HG03039 (cell line): Measurements from ENCODE around the gene TMEM59L.
A peak's percentile ranks its signal among the peaks of the same experiment; 100 is the strongest.
"Not testable (repeated sequence)": the region's sequence is repeated elsewhere in the genome, so short reads cannot be mapped to it uniquely, and the experiment has no call there.

Source experiments
- ATAC-seq: cut with Tn5 transposase; IDR thresholded peaks from one replicate; pipeline ENCODE4 v1.9.1; 2021; ENCODE audit warnings: mild to moderate bottlenecking, moderate library complexity; ENCODE audit not compliant: unreplicated experiment

TMEM59L gene

GRCh38 chr19:18593367-18594095 is 19.1 kb upstream of the TMEM59L start:
- no peak for ATAC-seq

DNA sequence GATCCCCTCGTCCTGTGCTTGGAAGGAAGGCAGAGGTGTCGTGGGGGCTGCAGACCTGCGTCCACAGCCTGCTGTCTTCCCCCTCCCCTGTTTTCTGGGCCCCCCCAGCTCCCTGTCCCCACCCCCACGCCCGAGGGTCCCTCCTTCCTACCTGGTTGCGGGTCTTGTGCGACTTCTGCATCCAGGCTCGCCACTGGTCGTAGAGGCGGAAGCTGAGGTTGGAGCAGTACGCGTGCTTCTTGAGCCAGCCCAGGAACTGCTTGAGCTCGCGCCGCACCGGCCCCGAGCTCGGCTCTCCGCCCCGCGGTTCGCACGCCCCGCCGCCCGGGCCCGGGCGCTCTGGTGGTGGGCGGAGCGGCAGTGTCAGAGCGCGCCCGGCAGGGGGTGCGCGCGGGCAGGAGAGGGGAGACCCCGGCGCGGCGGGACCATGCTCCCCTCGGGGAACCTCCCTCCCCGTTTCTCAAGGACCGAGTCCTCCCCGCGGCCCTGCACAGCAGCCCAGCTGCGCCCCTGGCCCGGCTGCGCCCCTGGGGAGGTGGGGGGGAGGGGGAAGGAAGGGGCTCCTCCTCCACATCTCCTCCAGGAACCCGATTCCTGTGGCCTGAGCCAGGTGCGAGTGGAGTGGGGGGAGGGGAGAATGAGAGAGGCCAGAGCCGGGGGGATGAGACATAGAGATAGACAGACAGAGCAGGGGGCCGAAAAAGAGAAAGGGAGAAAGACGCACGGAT is 18.4 kb upstream of the TMEM59L start:
- ATAC-seq: peak; percentile 47

DNA sequence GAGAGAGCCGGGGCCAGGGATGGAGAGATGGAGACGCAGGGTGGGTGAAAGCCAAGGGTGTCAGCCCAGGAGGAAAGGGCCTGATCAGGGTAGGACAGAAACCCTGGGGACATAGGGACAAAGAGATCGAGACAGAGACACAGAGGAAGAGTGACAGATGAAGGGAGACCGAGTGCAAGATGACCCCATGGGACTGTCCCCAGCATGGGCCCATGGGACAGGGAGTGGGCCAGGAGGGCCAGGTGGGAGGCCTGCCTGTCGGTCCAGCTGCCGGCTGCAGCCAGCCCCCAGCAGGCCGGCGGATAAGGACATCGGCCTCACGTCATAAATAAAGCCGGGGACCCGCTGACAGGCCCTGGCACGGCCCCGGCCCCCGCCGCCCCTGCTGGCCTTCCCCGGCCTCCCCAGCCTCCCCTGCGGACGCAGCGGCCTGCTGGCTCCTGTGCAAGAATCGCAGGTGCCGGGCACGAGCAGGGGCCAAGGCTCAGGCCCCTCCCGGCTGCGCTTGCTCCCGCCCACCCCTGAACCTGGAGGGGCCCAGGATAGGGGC is 17.8 kb upstream of the TMEM59L start:
- ATAC-seq: no peak

DNA sequence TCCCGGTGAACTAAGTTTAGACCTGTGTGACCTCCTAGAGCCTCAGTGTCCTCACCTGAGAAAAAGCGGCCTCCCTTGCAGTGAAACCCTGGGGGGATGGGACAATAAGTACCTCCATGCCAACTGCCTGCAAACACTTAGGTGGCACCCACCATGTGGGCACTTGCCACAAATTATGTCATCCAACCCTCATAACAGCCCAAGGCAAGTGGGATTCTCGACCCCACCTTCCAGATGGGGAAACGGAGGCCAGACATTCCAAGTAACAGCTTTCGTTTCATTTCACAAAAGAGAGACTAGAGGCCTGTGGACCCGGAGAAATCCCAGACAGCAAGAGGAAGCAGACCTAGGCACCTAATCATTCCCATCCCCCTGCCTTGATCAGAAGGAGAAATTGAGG is 17.2 kb upstream of the TMEM59L start:
- no peak for ATAC-seq

- ATAC-seq: no peak
Measured at GRCh38 chr19:18596752-18597157, 15.9 kb upstream of the TMEM59L start.

DNA sequence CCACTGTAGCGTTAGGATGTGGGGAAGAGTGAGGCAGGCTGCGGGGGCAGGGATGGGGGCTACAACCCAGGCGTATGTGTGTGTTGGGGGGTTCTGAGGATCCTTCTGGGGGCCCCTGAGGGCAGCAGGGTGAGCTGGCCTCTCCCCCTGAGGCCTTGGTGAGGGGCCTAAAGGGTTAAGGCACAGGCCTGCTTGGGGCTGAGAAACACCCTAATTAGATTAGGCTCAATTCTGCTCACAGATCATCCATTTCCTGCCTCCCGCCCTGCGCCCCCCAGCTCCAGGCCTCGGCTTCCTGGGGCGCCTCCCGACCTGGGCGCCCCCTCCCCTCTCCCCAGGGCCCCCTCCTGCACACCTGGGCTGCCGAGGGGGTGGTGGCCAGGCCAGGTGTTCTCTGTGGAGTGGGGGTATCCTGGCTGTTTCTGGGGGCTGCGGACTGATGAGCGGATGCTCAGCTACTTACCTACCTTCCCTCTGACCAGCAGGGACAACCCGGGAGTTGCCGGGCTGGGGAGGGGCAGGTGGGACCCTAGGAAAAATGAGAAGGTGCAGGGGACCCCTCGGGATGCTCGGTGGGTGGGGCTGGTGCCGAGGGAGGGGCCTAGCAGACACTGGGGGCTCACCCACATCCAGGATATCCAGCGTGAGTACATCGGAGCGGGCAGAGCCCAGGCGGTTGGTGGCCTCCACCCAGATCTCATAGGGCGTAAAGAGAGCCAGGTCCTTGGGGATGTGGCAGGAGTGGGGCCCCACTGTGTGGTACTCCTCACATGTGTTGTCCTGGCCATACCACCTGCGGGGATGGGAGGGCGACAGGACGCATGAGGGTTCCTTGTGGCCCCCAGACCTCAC is 14.6 kb upstream of the TMEM59L start:
- no peak for ATAC-seq

DNA sequence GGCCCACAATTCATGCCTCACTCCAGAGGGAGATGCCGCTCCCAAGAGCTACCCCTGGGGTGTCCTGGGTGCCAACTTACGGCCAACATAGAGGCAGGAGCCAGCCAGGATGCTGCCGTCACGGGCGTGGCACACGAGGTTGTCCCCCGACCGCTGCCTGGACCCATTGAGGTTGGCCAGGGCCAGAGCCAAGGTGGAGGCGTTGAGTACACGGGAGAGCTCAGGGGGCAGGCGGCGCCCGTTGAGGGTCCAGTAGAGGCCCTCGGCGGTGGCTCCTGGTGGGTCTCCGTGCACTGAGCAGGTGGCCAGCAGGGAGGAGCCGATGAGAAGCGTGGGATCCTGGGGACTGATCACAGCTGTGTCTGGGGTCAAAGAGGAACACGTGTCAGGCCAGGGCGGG is 13.2 kb upstream of the TMEM59L start:
- ATAC-seq: no peak

DNA sequence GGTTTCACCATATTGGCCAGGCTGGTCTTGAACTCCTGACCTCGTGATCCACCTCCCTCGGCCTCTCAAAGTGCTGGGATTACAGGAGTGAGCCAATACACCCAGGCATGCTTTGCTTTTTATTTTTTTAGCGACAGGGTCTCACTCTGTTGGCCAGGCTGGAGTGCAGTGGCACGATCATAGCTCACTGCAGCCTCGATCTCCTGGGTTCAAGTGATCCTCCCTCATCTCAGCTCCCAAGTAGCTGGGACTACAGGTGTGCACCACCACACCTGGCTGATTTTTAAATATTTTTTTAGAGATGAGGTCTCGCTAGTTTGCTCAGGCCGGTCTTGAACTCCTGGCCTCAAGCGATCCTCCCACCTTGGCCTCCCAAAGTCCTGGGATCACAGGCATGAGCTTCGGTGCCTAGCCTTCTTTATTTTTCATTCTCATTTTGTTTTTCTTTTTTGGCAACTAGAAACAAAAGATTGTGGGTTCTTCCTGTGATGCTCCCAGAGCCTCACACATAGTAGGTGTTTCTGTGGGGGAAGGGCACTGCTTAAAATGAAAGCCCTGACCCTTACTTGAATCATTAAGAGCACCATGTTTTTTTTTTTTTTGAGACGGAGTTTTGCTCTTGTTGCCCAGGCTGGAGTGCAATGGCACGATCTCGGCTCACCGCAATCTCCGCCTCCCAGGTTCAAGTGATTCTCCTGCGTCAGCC is 11.8 kb upstream of the TMEM59L start:
- ATAC-seq: not testable (repeated sequence)

DNA sequence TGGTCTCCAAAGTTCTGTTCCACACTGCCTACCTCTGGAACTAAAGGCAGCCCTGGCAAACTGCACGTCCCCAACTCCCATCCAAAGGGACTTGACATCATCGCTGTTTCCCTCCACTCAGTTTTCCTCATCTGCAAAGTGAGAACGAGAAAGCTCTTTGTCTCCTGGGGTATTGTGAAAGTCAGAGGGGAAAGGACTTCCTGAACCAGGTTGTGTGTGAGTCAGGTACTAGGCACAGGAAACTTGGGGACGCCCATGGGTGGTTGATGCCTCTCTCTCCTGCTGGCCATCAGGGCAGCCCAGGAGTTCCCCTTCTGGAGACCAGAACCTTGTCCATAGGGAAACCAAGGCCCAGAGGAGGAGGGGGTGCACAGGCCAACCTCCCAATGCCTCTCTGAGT is 10.8 kb upstream of the TMEM59L start:
- ATAC-seq: no peak

- no peak for ATAC-seq
Measured at GRCh38 chr19:18603255-18603957, 9.3 kb upstream of the TMEM59L start.

DNA sequence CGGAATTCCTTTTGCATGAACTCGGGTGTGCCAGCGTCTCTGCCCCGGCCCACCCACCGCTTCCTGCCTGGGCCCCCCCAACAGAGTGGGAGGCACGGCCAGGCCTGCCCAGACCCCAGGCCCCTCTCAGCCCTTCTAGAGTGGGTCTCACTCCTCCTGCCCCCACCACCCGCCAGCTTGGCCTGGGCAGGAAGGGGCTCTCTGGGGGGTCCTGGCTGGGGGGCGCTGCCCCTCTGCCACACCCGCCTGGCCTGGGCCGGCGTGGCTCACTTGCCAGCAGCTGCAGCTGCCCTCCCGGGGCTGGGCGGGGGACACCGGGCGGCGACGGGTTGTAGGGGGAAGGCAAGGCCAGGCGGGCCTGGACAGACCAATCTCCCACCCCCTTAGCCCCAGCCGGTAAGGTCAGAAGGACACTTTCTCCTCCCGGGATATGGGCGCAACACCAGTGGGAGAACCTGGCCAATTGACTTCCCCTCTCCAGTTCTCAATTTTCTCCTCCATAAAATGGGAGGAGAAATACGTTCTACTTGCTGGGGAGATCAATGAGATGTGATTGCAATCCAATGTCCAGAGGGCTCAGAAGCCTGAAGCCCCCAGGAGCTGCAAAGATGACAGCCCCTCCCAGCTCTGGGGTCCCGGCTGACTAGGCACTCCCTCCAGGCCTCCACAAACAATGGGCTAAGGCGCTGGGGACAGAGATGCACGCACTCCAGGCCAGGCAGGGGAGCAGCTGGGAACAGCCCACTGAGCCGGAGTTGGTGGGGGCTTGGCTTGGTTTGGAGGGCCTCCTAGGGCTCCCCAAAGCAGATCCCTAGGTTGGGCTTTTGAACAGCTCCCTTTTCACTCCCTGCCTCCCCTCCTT is 8.5 kb upstream of the TMEM59L start:
- ATAC-seq: no peak

DNA sequence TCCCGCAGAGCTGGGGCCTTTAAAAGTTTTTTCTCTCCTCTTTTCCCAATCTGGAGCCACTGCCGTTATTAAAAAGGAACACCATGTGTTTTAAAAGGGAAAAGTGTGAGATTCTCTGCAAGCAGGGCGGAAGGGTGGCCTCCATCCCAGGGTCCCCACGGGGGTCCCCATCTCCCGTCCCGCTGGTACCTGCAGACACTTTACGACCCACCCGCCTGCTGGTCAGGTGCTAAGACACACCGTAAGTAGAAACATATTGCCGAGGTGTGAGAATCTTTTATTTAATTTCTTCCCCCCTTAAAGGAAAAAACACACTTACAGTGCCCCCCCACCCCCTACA is 7.9 kb upstream of the TMEM59L start:
- no peak for ATAC-seq

GRCh38 chr19:18605196-18605545 is 7.5 kb upstream of the TMEM59L start:
- no peak for ATAC-seq

- ATAC-seq: no peak
Measured at GRCh38 chr19:18605546-18606280, 7.0 kb upstream of the TMEM59L start.

DNA sequence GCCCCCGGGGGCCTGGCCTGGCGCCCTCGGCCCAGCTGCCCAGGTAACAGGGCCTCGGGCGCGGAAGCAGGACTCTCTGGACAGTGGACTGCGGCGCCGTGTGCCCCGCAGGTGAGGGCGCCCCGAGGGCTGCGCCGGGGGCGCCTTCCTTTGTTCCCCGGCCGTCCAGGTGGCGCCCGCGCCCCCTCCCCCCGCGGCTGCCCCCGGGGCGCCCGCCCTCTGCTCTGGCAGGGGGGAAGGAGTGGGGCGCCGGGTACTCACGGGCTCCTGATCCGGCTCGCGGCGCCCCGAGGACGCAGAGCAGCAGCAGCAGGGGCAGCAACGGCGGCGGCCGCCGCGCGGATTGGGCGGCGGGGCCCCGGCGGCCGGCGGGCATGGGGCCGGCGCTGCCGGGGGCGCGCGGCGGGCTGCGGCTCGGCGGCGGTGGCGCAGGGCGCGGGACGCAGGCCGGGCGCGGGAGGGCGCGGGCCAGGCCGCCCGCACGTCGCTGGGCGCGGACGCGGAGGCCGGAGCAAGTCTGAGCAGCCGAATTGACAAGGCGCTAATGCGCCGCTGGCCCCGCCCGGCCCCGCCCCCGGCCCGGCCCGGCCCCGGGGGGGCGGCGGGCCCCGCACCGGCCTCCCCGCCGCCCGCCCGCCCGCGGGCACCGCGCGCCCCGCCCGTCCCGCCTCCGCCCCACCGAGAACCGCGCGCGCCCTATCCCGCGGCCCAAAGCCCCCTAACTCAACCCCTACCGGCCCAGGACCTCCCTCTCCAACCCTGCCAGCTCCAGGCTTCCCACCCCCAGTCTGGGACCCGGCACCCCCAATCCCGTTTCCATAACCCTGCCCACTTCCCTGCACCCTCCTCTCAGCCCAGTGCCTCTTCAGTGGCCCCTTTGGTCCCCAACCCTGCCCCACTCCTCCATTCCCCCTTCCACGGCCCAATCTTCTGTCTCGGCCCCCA is 6.1 kb upstream of the TMEM59L start, which contains the start of gene CRLF1:
TSS of gene CRLF1 (minus strand) at position 519 of the 945 bp plus-strand sequence. CDS start at position 376, 143 bp downstream.
- ATAC-seq: no peak

- no peak for ATAC-seq
Measured at GRCh38 chr19:18607226-18608101, 5.2 kb upstream of the TMEM59L start.
